ENCODE measurements around the gene ITSN1.

The ITSN1 gene

GRCh38 chr21:33945652-33946270 is 303.5 kb downstream of the ITSN1 start:
- H3K9me3 Mint-ChIP-seq = peaks cover 12% of the 10 kb centered on the region
- no peak overlapping the region for H3K4me3 Mint-ChIP-seq
- H3K27me3 Mint-ChIP-seq = no peaks in the 10 kb centered on the region
- H3K4me1 Mint-ChIP-seq (ENCODE audit: low read depth) = peaks cover 85% of the 10 kb centered on the region
- peak overlapping the region; percentile 99 for H3K27ac Mint-ChIP-seq
- DNase-seq = no peak
- H3K36me3 Mint-ChIP-seq (ENCODE audit: low read depth) = peaks cover 47% of the 10 kb centered on the region

- H3K4me3 Mint-ChIP-seq = peak overlapping the region; percentile 63
- DNase-seq = peak; percentile 81
- H3K4me1 Mint-ChIP-seq (ENCODE audit: low read depth) = peaks cover 91% of the 10 kb centered on the region
- H3K27me3 Mint-ChIP-seq = no peaks in the 10 kb centered on the region
- H3K36me3 Mint-ChIP-seq (ENCODE audit: low read depth) = peaks cover 45% of the 10 kb centered on the region
- H3K9me3 Mint-ChIP-seq = peaks cover 12% of the 10 kb centered on the region
- peak overlapping the region; percentile 99 for H3K27ac Mint-ChIP-seq
These were observed 305.3 kb downstream of the ITSN1 start for GRCh38 chr21:33947451-33948095.

DNA sequence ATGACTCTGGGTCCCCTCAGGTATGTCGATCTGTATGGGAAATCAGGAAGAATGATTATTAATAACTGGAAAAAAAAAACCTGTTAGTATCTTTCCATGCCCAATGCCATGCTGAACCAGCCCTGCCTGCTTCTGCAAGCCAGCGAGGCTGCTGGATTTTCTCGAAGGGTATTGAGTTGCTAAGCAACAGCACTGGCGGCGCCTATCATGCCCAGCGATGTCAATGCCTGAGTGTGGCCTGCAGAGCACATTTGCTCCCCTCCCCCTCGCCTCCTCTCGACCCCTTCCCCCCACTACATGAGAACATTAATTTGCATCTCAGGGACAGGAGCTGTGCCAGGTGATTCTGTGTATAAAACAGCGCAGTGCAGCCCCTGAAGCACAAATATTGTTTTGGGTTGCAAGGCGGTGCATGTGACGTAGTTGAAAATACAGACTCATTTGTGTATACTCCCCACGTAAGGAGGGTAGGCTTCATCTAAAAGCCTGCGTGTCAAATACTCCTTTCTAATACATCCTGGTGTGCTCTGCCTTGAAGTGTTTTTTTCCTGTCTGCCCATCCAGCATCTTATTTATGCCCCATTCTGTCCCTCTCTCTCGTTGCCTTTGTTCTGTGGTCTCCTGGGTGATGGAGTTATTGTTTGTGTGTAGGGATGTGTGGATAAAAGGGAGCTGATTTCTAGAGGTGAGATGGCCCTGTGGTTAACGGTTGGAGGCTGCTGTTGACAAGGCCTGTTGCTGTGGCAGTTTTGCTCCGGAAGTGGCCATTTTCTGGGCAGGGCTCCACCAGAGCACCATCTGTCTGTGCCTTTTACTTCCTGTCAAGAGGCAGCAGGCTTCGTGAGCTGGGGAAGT is 306.0 kb downstream of the ITSN1 start:
- Mint-ChIP-seq H3K27ac (peak overlapping the region; percentile 99), H3K36me3 (ENCODE audit: low read depth) (peaks cover 46% of the 10 kb centered on the region)

GRCh38 chr21:33948951-33949444 is 306.7 kb downstream of the ITSN1 start:
- Mint-ChIP-seq H3K36me3 (ENCODE audit: low read depth) (peaks cover 40% of the 10 kb centered on the region), H3K9me3 (peaks cover 12% of the 10 kb centered on the region), H3K4me1 (ENCODE audit: low read depth) (peaks cover 90% of the 10 kb centered on the region), H3K27ac (peak overlapping the region; percentile 99), H3K27me3 (no peaks in the 10 kb centered on the region), H3K4me3 (peak overlapping the region; percentile 63)
- DNase-seq = no peak

More for the DNA sequence above, 306.0 kb downstream of the ITSN1 start:
- peaks cover 93% of the 10 kb centered on the region for H3K4me1 Mint-ChIP-seq (ENCODE audit: low read depth)
- peak; percentile 79 for DNase-seq
- no peaks in the 10 kb centered on the region for H3K27me3 Mint-ChIP-seq
- H3K4me3 Mint-ChIP-seq = peak overlapping the region; percentile 63
- H3K9me3 Mint-ChIP-seq = peaks cover 12% of the 10 kb centered on the region

Data from activated T-cell treated with anti-CD3 and anti-CD28 coated beads, Interleukin-2, amount 50 U/mL, for 24 hours (primary cell).